ENCODE results near the gene CPED1.

- TF ChIP-seq CTCF (IDR thresholded peaks at IDR 0.05), result no peak
- no peak for TF ChIP-seq POLR2A (IDR thresholded peaks at IDR 0.05)
Measured at GRCh38 chr7:120998520-120998919, 10.0 kb downstream of the CPED1 start.

Measured in body of pancreas (tissue), 4 donors.